Body of pancreas (tissue), 4 donors: ENCODE measurements around the gene TNNT1. TPM values are rescaled to one million over a fixed set of nuclear protein-coding genes. Genes with fewer than 3 reads are reported as not detected.

Experiments used
- ATAC-seq: fragments of 150-250 bp; one replicate; pipeline ENCODE4 v1.9.1; 2016
- DNase-seq, 4 donors: peaks; one replicate each; pipeline ENCODE4 v3.0.0-alpha.2; 2019
- H3K27ac ChIP-seq, 4 donors: fragments of 200-600 bp; sonication (generic); 1 replicate in 3 of 4; 2 replicates in 1 of 4; pipeline versions ENCODE4 v1.5.1 to v1.6.1; 2016 to 2019; ENCODE audit warnings: mild to moderate bottlenecking in 1 of 4, mixed read lengths in 1 of 4, moderate library complexity in 1 of 4
- H3K27me3 ChIP-seq, 2 donors: fragments of 200-600 bp; sonication (generic); one replicate each; pipeline ENCODE4 v1.6.0; 2016; ENCODE audit warnings: mild to moderate bottlenecking in 1 of 2
- H3K36me3 ChIP-seq, 2 donors: fragments of 200-600 bp; sonication (generic); replicated peaks in 1 of 2; 2 replicates each; pipeline ENCODE4 v1.5.1; 2016; ENCODE audit warnings: low read depth in 2 of 2; ENCODE audit not compliant: insufficient read depth in 1 of 2
- H3K4me1 ChIP-seq: fragments of 200-600 bp; sonication (generic); one replicate; pipeline ENCODE4 v1.6.0; 2016
- H3K4me3 ChIP-seq, 2 donors: fragments of 200-600 bp; sonication (generic); 1 replicate in 1 of 2; 2 replicates in 1 of 2; pipeline ENCODE4 v1.5.1; 2016 to 2019
- H3K9me3 ChIP-seq, 3 donors: fragments of 200-600 bp; sonication (generic); 1 replicate in 2 of 3; 2 replicates in 1 of 3; pipeline ENCODE4 v1.5.1; 2016
- POLR2A ChIP-seq, 3 donors: fragments of 450-650 bp; IDR thresholded peaks; one replicate each; pipeline ENCODE4 v1.6.1; 2016; ENCODE audit warnings: antibody characterized with exemption in 3 of 3, mild to moderate bottlenecking in 2 of 3
- WGBS, 2 donors: methylation state at CpG; one replicate each; pipeline ENCODE4 v1.1.5; 2017; 5-methylcytosine and 5-hydroxymethylcytosine counted together
- intact Hi-C: fragments of 100-400 bp; cut with DNase I; formaldehyde crosslinking; loops from one replicate; pipeline ENCODE4 v1.15.1; 2023
- total RNA-seq, 2 donors: library from RNA; depleted of rRNA; stranded (reverse); fragments of >200 nt; gene quantifications; one replicate each; pipeline ENCODE4 v1.1.0, GENCODE V29; 2016
- TF ChIP-seq, protein P1 (sequence below), 7 experiments: fragments of 450-650 bp in 4 of 7; fragments of 200-600 bp in 3 of 7; sonication (generic) in 3 of 7; IDR thresholded peaks; one replicate each; pipeline ENCODE4 v1.5.1; 2016 to 2019; ENCODE audit warnings: antibody characterized with exemption in 7 of 7

TNNT1 gene
- total RNA-seq, 2 donors from 2014 or later, result not detected

DNA sequence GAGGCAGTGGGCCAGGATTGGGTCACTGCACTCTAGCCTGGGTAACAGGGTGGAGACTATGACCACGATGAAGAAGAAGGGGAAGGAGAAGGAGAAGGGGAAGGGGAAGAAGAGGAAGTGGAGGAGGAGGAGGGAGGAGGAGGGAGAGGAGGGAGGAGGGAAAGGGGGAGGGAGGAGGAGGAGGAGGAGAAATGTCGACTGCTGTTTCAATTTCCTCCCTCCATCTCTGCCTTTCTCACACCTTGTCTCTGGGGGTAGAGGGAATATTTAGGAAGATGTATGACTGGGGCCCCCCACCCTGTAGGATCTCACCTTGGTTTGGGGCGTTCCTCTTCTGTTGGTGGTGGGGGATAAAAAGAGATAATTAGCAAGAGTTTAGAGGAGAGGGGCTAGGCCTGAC, 3.8 kb downstream of the TNNT1 start:
- peaks cover 0 to 22% of the 10 kb centered on the region in 2 donors for H3K27me3 ChIP-seq
- no peaks in the 10 kb centered on the region for H3K36me3 ChIP-seq
- peaks cover 10% of the 10 kb centered on the region for H3K4me1 ChIP-seq
- H3K27ac ChIP-seq, result no peak overlapping the region
- ATAC-seq (no peak), DNase-seq (no peak)
- no peak overlapping the region for H3K4me3 ChIP-seq
- 14% methylated on average over 3 of the region's 3 CpGs for WGBS, 2 donors
- H3K9me3 ChIP-seq, result no peaks in the 10 kb centered on the region
- no peak for TF ChIP-seq POLR2A (IDR thresholded peaks at IDR 0.05)
- TF ChIP-seq, protein P1, sequence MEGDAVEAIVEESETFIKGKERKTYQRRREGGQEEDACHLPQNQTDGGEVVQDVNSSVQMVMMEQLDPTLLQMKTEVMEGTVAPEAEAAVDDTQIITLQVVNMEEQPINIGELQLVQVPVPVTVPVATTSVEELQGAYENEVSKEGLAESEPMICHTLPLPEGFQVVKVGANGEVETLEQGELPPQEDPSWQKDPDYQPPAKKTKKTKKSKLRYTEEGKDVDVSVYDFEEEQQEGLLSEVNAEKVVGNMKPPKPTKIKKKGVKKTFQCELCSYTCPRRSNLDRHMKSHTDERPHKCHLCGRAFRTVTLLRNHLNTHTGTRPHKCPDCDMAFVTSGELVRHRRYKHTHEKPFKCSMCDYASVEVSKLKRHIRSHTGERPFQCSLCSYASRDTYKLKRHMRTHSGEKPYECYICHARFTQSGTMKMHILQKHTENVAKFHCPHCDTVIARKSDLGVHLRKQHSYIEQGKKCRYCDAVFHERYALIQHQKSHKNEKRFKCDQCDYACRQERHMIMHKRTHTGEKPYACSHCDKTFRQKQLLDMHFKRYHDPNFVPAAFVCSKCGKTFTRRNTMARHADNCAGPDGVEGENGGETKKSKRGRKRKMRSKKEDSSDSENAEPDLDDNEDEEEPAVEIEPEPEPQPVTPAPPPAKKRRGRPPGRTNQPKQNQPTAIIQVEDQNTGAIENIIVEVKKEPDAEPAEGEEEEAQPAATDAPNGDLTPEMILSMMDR (IDR thresholded peaks at IDR 0.05), result no peak
- intact Hi-C loops, result no loop called here

DNA sequence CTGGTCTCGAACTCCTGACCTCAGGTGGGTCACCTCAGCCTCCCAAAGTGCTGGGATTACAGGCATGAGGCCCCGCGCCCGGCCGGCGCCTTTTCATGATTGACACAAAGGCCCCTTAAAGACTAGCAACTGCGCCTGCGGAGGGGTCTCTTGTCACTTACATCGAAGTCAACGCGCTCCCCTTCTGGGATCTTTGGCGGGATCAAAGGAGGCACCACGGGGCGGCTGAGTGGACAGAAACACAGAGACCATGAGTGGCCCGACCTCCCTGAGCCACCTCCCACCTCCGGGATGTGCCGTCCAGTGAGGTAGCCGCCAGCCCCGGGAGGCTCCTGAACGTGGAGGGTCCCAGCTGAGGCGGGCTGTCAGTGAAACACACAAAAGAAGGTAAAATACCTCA, 7.3 kb downstream of the TNNT1 start:
- Histone ChIP-seq H3K9me3 (no peaks in the 10 kb centered on the region), H3K4me3 (no peak overlapping the region), H3K27me3 (peaks cover 0 to 22% of the 10 kb centered on the region in 2 donors), H3K27ac (no peak overlapping the region), H3K4me1 (peaks cover 10% of the 10 kb centered on the region), H3K36me3 (no peaks in the 10 kb centered on the region)
- ATAC-seq (no peak), DNase-seq (no peak)
- no peak for TF ChIP-seq POLR2A (IDR thresholded peaks at IDR 0.05)
- TF ChIP-seq, protein P1 (IDR thresholded peaks at IDR 0.05), result no peak
- 23 to 32% methylated on average over 7 to 21 of the region's 21 CpGs for WGBS, 2 donors
- intact Hi-C loops, result loop anchor here (5.0 kb wide), 1 partner anchor 361 kb away; no protein-coding TSS in a partner anchor

DNA sequence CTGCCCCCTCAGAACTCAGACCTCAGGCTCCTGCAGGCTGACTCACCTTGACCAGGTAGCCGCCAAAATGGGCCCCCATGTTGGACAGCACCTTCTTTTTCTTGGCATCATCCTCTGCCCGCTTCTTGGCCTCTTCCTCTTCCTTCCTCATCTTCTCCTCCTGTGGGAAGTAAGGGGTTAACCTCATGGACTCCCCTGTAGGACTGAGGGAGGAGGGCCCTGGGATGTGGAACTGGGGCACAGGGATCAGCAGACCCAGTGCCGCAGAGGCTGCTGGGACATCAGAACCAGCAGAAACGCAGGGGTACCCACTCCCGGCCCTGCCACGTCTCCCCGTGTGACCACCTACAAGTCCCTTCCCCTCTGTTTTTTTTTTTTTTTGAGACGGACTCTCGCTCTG, 11.1 kb downstream of the TNNT1 start:
- Histone ChIP-seq H3K4me3 (no peak overlapping the region), H3K27ac (no peak overlapping the region), H3K4me1 (peaks cover 10% of the 10 kb centered on the region), H3K9me3 (no peaks in the 10 kb centered on the region), H3K27me3 (peaks cover 0 to 19% of the 10 kb centered on the region in 2 donors), H3K36me3 (no peaks in the 10 kb centered on the region)
- no peak for DNase-seq
- ATAC-seq, result no peak
- 43 to 54% methylated on average over 9 of the region's 9 CpGs for WGBS, 2 donors
- intact Hi-C loops, result loop anchor here (5.0 kb wide), 1 partner anchor 279 kb away; no protein-coding TSS in a partner anchor
- TF ChIP-seq, protein P1 (IDR thresholded peaks at IDR 0.05), result no peak
- TF ChIP-seq POLR2A (IDR thresholded peaks at IDR 0.05), result no peak

DNA sequence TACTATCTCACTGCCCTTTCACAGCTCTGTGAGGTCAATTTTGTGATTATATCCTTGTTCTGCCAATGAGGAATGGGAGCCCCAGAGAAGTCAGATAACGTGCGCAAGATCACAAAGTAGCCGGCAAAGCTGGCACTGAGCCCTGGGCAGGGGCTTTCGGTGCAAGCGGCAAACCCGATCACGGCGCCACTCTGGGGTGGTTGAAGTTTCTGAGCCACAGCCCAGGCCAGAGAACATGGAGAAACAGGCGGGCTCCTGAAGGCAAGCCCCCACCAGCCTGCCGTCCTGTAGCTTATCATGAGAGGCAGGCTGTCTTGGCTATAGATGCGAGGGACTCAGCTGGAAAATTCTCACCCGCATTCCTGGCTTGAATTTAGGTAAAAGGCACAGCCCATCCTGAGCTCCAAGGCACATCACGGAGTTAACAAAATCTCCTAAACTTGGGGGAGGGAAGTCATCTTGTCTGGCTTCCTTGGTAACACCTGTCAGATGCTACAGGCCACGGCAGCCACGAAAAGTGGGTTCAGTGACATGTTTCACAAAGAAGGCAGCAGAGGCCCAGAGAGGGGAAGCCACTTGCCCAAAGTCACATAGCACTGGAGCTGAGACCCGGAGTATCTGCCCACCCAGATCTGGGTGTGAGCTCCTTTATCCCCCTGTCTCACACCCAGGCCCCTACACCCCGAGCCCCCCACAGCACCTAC, 12.5 kb downstream of the TNNT1 start:
- Histone ChIP-seq H3K4me3 (no peak overlapping the region), H3K4me1 (peaks cover 6% of the 10 kb centered on the region), H3K36me3 (no peaks in the 10 kb centered on the region), H3K27ac (no peak overlapping the region), H3K27me3 (peaks cover 0 to 17% of the 10 kb centered on the region in 2 donors), H3K9me3 (no peaks in the 10 kb centered on the region)
- TF ChIP-seq POLR2A (IDR thresholded peaks at IDR 0.05), result no peak
- TF ChIP-seq, protein P1 (IDR thresholded peaks at IDR 0.05), result no peak
- intact Hi-C loops, result loop anchor here (5.0 kb wide), 1 partner anchor 281 kb away; no protein-coding TSS in a partner anchor
- ATAC-seq (no peak), DNase-seq (no peak)
- WGBS, 2 donors, result 50 to 59% methylated on average over 11 to 17 of the region's 17 CpGs

DNA sequence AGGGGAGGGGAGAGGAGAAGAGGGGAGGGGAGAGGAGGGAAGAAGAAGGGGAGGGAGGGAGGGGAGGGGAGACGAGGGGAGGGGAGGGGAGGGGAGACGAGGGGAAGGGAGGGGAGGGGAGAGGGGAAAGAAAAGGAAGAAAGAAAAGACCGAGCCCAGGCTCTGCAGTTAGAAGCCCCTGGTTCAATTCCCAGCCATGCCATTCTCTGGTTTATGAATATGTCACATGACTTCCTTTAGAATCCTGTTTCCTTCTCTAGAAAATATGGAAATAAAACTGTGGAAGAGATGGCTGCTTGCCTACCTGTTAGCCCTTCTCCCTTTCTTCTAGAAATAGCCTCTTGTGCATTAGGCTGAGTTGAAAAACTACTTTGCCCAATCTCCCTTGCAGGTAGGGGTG, 14.3 kb downstream of the TNNT1 start:
- H3K27me3 ChIP-seq, result peaks cover 0 to 15% of the 10 kb centered on the region in 2 donors

More for the DNA sequence above, 14.3 kb downstream of the TNNT1 start:
- Histone ChIP-seq H3K4me3 (no peak overlapping the region), H3K9me3 (no peaks in the 10 kb centered on the region), H3K27ac (no peak overlapping the region), H3K4me1 (no peaks in the 10 kb centered on the region), H3K36me3 (no peaks in the 10 kb centered on the region)
- DNase-seq (no peak), ATAC-seq (no peak)
- no peak for TF ChIP-seq POLR2A (IDR thresholded peaks at IDR 0.05)
- TF ChIP-seq, protein P1 (IDR thresholded peaks at IDR 0.05), result no peak
- intact Hi-C loops, result loop anchor here (5.0 kb wide), 1 partner anchor 283 kb away; no protein-coding TSS in a partner anchor
- 10 to 25% methylated on average over 1 to 3 of the region's 3 CpGs for WGBS, 2 donors
